NCI-H748 (cell line): Measurements from ENCODE around the gene SESN1.

ENCODE experiments used
- DNase-seq: peaks from one replicate; lab custom pipeline; 2025; ENCODE audit not compliant: unreplicated experiment; lab: John Stamatoyannopoulos, UW

SESN1 gene

GRCh38 chr6:109062216-109062615, 32.4 kb downstream of the SESN1 start:
- DNase-seq, result no peak

GRCh38 chr6:109060571-109060970, 34.1 kb downstream of the SESN1 start:
- DNase-seq, result no peak

- no peak for DNase-seq
These were observed 35.0 kb downstream of the SESN1 start for GRCh38 chr6:109059571-109060021.

- DNase-seq, result no peak
These were observed 35.5 kb downstream of the SESN1 start for GRCh38 chr6:109059153-109059552.

- no peak for DNase-seq
These were observed 36.0 kb downstream of the SESN1 start for GRCh38 chr6:109058620-109059019.

- no peak for DNase-seq
These were observed 38.0 kb downstream of the SESN1 start for GRCh38 chr6:109056661-109057060.

GRCh38 chr6:109055771-109056235, 38.8 kb downstream of the SESN1 start:
- no peak for DNase-seq

- no peak for DNase-seq
These were observed 41.3 kb downstream of the SESN1 start for GRCh38 chr6:109053336-109053735.

GRCh38 chr6:109052852-109053251, 41.8 kb downstream of the SESN1 start:
- DNase-seq, result no peak

GRCh38 chr6:109052018-109052651, 42.5 kb downstream of the SESN1 start:
- DNase-seq, result no peak

- DNase-seq, result no peak
These were observed 43.2 kb downstream of the SESN1 start for GRCh38 chr6:109051301-109052017.

- DNase-seq, result no peak
These were observed 44.1 kb downstream of the SESN1 start for GRCh38 chr6:109050447-109051102.

GRCh38 chr6:109050012-109050411, 44.6 kb downstream of the SESN1 start:
- peak; percentile 24 for DNase-seq

- DNase-seq, result no peak
These were observed 45.8 kb downstream of the SESN1 start for GRCh38 chr6:109048670-109049415.

- no peak for DNase-seq
These were observed 46.5 kb downstream of the SESN1 start for GRCh38 chr6:109048176-109048575.

GRCh38 chr6:109045493-109045892, 49.2 kb downstream of the SESN1 start:
- no peak for DNase-seq

- no peak for DNase-seq
These were observed 54.9 kb downstream of the SESN1 start for GRCh38 chr6:109039795-109040194.

- DNase-seq, result no peak
These were observed 55.7 kb downstream of the SESN1 start for GRCh38 chr6:109038837-109039398.

GRCh38 chr6:109036574-109037294, 57.9 kb downstream of the SESN1 start:
- DNase-seq, result no peak

- DNase-seq, result no peak
These were observed 60.1 kb downstream of the SESN1 start for GRCh38 chr6:109034526-109034925.
